ENCODE measurements around the gene SCYGR8.

SCYGR8 gene

GRCh38 chr2:227745594-227745993 is at the start of gene SCYGR8:
TSS of gene SCYGR8 (plus strand) at chr2:227745894. CDS start at chr2:227745894, 0 bp downstream.
- TF ChIP-seq, protein P1, sequence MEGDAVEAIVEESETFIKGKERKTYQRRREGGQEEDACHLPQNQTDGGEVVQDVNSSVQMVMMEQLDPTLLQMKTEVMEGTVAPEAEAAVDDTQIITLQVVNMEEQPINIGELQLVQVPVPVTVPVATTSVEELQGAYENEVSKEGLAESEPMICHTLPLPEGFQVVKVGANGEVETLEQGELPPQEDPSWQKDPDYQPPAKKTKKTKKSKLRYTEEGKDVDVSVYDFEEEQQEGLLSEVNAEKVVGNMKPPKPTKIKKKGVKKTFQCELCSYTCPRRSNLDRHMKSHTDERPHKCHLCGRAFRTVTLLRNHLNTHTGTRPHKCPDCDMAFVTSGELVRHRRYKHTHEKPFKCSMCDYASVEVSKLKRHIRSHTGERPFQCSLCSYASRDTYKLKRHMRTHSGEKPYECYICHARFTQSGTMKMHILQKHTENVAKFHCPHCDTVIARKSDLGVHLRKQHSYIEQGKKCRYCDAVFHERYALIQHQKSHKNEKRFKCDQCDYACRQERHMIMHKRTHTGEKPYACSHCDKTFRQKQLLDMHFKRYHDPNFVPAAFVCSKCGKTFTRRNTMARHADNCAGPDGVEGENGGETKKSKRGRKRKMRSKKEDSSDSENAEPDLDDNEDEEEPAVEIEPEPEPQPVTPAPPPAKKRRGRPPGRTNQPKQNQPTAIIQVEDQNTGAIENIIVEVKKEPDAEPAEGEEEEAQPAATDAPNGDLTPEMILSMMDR (conservative IDR thresholded peaks at IDR 0.05; ENCODE audit: low read depth, low read length): no peak
- no peak within 1 kb of the TSS for H3K4me3 ChIP-seq (ENCODE audit: low read length)
- DNase-seq (ENCODE audit: low read depth): no peak

GRCh38 chr2:227696990-227697679 is 48.6 kb upstream of the SCYGR8 start:
- no peak overlapping the region for H3K4me3 ChIP-seq (ENCODE audit: low read length)
- no peak for DNase-seq (ENCODE audit: low read depth)
- TF ChIP-seq, protein P1 (conservative IDR thresholded peaks at IDR 0.05; ENCODE audit: low read depth, low read length): no peak

GRCh38 chr2:227701556-227701955 is 44.1 kb upstream of the SCYGR8 start:
- DNase-seq (ENCODE audit: low read depth): no peak
- no peak overlapping the region for H3K4me3 ChIP-seq (ENCODE audit: low read length)
- TF ChIP-seq, protein P1 (conservative IDR thresholded peaks at IDR 0.05; ENCODE audit: low read depth, low read length): no peak

DNA sequence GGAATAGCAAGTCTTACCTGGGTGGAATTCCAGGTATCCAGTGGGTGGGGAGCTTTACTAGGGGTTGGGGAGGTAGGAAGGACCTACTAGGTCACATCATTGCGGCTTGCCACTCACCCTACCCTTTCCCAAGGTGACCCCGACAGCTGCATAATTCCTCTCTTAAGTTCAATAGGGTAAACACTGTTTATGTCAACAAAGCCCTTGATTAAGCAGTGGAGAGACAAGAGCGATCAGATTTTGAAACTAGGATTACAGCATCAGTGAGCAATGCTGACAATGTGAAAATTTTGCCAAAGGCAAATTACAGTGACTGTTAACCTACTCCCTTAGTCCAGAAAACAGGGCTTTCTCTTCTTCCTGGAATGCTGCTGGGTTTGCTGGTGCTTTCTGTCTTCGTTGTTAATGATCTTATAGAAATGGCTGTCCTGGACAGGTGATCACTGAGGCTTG is 42.4 kb upstream of the SCYGR8 start:
- no peak overlapping the region for H3K4me3 ChIP-seq (ENCODE audit: low read length)
- TF ChIP-seq, protein P1 (conservative IDR thresholded peaks at IDR 0.05; ENCODE audit: low read depth, low read length): no peak
- DNase-seq (ENCODE audit: low read depth): no peak

- H3K4me3 ChIP-seq (ENCODE audit: low read length): no peak overlapping the region
- TF ChIP-seq, protein P1 (conservative IDR thresholded peaks at IDR 0.05; ENCODE audit: low read depth, low read length): no peak
- DNase-seq (ENCODE audit: low read depth): no peak
These were observed 41.7 kb upstream of the SCYGR8 start for GRCh38 chr2:227703961-227704360.

- DNase-seq (ENCODE audit: low read depth): no peak
- TF ChIP-seq, protein P1 (conservative IDR thresholded peaks at IDR 0.05; ENCODE audit: low read depth, low read length): no peak
- no peak overlapping the region for H3K4me3 ChIP-seq (ENCODE audit: low read length)
These were observed 38.8 kb upstream of the SCYGR8 start for GRCh38 chr2:227706859-227707258.

DNA sequence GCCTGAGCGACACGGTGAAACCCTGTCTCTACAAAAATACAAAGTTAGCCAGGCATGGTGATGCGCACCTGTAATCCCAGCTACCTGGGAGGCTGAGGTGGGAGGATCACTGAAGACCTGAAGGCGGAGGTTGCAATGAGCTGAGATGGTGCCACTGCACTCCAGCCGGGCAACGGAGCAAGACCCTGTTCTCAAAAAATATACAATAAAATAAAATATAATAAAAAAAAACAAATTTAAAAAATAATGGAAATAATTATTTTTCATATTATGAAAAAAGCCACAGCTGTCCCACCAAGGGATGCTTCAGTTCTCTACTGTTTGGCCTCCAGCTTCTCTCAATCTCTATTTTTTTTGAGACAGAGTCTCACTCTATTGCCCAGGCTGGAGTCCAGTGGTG is 38.3 kb upstream of the SCYGR8 start:
- H3K4me3 ChIP-seq (ENCODE audit: low read length): no peak overlapping the region
- DNase-seq (ENCODE audit: low read depth): no peak
- TF ChIP-seq, protein P1 (conservative IDR thresholded peaks at IDR 0.05; ENCODE audit: low read depth, low read length): no peak
